Measurements from ENCODE around the gene PLOD3. TPM values are rescaled to one million over a fixed set of nuclear protein-coding genes. Genes with fewer than 3 reads are reported as not detected.

Gene PLOD3
- total and polyA plus RNA-seq, 2 experiments from 2014 or later: 52.7 to 73.1 TPM

DNA sequence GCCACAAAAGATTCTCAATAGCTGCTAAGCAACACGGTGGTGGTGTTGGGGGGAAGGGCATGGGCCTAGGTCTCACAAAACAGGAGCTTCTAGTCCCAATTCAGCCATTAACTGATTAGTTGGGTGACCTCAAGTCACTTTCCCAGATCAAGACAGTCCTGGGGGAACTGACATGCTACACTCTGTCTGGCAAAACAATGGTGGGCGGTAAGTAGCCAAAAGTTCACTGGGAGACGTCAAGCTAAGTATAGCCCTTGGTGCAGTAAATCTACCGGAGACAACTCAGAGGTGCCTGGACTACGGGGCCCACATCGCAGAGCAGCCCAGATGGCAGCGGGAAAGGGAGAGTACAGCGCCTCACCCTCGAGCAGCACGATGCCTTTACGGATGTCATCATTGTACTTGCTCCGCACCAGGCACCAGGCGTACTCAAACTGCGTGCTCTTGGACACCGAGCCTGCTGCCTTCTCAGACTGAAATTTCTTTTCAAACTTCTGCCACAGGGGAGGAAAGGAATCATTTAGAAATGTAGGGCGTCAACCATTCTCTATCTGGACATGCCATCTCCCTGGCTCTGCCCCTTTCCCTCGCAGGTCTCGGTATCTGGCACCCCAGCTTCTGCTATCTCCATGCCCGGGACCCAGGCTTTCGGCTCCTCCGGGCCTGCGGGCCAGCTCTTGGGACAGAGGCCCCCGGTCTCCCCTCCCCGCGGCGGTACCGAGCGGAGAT, 26.4 kb upstream of the PLOD3 start:
- no peaks in the 10 kb centered on the region for H3K27me3 ChIP-seq
- no peaks in the 10 kb centered on the region for H3K9me3 ChIP-seq (ENCODE audit: low read depth)
- H3K36me3 ChIP-seq: peaks cover 8% of the 10 kb centered on the region
- TF ChIP-seq, protein P1, sequence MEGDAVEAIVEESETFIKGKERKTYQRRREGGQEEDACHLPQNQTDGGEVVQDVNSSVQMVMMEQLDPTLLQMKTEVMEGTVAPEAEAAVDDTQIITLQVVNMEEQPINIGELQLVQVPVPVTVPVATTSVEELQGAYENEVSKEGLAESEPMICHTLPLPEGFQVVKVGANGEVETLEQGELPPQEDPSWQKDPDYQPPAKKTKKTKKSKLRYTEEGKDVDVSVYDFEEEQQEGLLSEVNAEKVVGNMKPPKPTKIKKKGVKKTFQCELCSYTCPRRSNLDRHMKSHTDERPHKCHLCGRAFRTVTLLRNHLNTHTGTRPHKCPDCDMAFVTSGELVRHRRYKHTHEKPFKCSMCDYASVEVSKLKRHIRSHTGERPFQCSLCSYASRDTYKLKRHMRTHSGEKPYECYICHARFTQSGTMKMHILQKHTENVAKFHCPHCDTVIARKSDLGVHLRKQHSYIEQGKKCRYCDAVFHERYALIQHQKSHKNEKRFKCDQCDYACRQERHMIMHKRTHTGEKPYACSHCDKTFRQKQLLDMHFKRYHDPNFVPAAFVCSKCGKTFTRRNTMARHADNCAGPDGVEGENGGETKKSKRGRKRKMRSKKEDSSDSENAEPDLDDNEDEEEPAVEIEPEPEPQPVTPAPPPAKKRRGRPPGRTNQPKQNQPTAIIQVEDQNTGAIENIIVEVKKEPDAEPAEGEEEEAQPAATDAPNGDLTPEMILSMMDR (IDR thresholded peaks at IDR 0.05; ENCODE audit: low read depth, low read length): no peak
- H3K27ac ChIP-seq: peak overlapping the region; percentile 92
- peak overlapping the region; percentile 81 for H3K4me3 ChIP-seq
- DNase-seq (ENCODE audit: low read depth in 1 of 2, low spot score in 1 of 2): peak in 1 of 2 donors; percentile 20
- peaks cover 10% of the 10 kb centered on the region for H3K4me1 ChIP-seq (ENCODE audit: low read depth)

DNA sequence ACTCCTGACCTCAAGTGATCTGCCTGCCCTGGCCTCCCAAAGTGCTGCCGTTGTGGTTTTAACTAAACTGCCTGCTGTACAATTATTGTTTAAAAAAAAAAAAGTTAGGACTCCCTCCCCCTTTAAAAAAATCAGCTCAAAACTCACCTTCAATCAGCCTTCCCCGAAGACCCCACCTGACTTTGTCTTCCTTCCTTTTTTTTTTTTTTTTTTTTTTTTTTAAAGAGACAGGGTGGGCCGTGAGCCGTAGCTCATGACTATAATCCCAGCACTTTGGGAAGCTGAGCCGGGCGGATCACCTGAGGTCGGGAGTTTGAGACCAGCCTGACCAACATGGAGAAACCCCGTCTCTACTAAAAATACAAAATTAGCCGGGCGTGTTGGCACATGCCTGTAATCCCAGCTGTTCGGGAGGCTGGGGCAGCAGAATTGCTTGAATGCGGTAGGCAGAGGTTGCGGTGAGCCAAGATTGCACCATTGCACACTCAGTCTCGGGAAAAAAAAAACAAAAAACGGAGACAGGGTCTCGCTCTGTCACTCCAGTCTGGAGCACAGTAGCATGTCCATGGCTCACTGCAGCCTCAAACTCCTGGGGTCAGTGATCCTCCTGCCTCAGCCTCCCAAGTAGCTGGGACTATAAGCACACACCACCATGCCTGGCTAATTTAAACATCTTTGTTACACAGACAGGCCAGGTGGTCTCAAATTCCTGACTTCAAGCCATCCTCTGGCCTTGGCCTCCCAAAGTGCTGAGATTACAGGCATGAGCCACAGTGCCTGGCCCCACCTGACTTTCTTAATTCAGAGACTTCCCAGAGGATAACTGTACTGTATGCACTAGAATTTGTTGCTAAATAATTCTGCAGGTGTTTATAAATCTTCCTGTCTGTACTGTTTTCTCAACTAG, 24.3 kb upstream of the PLOD3 start:
- no peak overlapping the region for H3K27ac ChIP-seq
- DNase-seq (ENCODE audit: low read depth in 1 of 2, low spot score in 1 of 2): no peak
- no peak overlapping the region for H3K4me3 ChIP-seq
- peaks cover 8% of the 10 kb centered on the region for H3K36me3 ChIP-seq
- H3K27me3 ChIP-seq: no peaks in the 10 kb centered on the region
- H3K4me1 ChIP-seq (ENCODE audit: low read depth): peaks cover 10% of the 10 kb centered on the region
- TF ChIP-seq, protein P1 (IDR thresholded peaks at IDR 0.05; ENCODE audit: low read depth, low read length): no peak
- H3K9me3 ChIP-seq (ENCODE audit: low read depth): no peaks in the 10 kb centered on the region

DNA sequence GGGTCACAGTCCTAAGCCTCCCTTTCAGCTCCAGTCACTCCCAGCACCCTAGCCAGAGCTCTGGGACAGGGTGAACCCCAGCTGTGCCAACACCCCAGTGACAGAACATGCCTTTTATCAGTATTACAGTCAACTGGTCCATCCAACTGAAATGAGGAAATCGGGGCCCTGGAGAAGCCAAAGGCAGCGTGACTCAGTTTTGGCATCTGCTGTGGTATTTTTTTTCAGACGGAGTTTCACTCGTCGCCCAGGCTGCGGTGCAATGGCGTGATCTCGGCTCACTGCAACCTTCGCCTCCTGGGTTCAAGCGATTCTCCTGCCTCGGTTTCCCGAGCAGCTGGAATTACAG, 23.6 kb upstream of the PLOD3 start:
- peaks cover 8% of the 10 kb centered on the region for H3K36me3 ChIP-seq
- H3K4me3 ChIP-seq: no peak overlapping the region
- peaks cover 10% of the 10 kb centered on the region for H3K4me1 ChIP-seq (ENCODE audit: low read depth)
- H3K27me3 ChIP-seq: no peaks in the 10 kb centered on the region
- no peaks in the 10 kb centered on the region for H3K9me3 ChIP-seq (ENCODE audit: low read depth)
- TF ChIP-seq, protein P1 (IDR thresholded peaks at IDR 0.05; ENCODE audit: low read depth, low read length): no peak
- H3K27ac ChIP-seq: no peak overlapping the region
- DNase-seq (ENCODE audit: low read depth in 1 of 2, low spot score in 1 of 2): peak in 1 of 2 donors; percentile 45

DNA sequence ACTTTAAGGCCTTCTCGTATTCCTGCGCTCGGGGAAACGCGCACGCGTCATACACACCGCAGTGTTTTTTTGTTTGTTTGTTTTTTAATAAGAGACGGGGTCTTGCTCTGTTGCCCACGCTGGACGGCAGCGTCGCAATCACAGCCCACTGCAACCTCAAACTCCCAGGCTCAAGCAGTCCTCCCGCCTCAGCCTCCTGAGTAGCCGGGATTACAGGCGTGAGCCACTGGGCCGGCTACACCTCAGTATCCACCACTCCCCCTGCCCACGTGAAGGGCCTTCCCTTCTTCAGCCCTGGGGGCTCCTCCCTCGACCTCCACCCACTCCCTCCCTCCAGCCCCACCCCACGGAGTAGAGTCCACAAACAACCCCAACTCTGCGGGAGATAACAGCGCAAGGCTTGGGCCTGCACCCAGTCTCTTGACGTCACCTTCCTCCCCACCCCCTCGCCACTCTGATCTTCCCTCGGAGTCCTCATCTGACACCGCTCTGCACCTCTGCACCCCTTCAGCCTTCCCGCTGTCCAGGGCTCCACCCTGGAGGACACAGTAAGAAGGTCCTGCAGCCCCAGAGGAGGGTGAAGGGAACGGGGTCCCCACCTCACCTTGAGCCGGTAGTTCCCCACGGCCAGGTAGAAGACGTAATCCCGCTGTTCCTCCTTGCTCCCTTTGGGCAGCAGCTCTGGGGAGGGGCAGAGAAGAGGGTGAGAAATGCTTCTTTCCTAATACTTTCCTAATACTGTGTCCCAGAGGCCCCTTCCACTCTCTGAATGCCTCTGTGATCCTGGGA, 23.0 kb upstream of the PLOD3 start:
- Histone ChIP-seq H3K4me1 (ENCODE audit: low read depth) (peaks cover 10% of the 10 kb centered on the region), H3K4me3 (no peak overlapping the region), H3K27me3 (no peaks in the 10 kb centered on the region), H3K27ac (no peak overlapping the region), H3K36me3 (peaks cover 8% of the 10 kb centered on the region), H3K9me3 (ENCODE audit: low read depth) (no peaks in the 10 kb centered on the region)
- TF ChIP-seq, protein P1 (IDR thresholded peaks at IDR 0.05; ENCODE audit: low read depth, low read length): no peak
- no peak for DNase-seq (ENCODE audit: low read depth in 1 of 2, low spot score in 1 of 2)

DNA sequence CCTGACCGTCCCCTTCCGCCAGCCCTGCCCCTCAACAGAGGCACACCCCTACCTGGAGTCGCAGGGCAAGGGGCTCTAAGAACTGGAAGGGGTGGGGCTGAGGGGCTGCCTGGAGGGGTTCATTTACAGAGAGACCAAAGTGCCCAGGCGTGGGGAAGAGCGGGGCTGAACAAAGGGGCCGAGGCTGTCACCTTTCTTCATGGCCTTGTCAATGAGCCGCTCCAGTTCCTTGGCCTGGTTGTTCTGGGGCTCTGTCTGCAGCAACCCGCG, 22.5 kb upstream of the PLOD3 start:
- no peak for DNase-seq (ENCODE audit: low read depth in 1 of 2, low spot score in 1 of 2)
- peaks cover 7% of the 10 kb centered on the region for H3K4me1 ChIP-seq (ENCODE audit: low read depth)
- no peak overlapping the region for H3K4me3 ChIP-seq
- H3K36me3 ChIP-seq: peaks cover 8% of the 10 kb centered on the region
- H3K27ac ChIP-seq: no peak overlapping the region
- TF ChIP-seq, protein P1 (IDR thresholded peaks at IDR 0.05; ENCODE audit: low read depth, low read length): no peak
- no peaks in the 10 kb centered on the region for H3K9me3 ChIP-seq (ENCODE audit: low read depth)
- no peaks in the 10 kb centered on the region for H3K27me3 ChIP-seq

Data from cardiac muscle cell (in vitro differentiated cells and primary cell).